ENCODE results near the gene CCDC183. TPM values are rescaled to one million over a fixed set of nuclear protein-coding genes. Genes with fewer than 3 reads are reported as not detected.
"Not testable (repeated sequence)": the region's sequence is repeated elsewhere in the genome, so short reads cannot be mapped to it uniquely, and the experiment has no call there.

CCDC183 gene
- total and polyA plus RNA-seq, 10 of the 15 experiments (the other 5 are each of a cell fraction or from before 2014, with no cell fraction given) = 0.04 to 1.2 (median 0.55) TPM; not detected in 5

DNA sequence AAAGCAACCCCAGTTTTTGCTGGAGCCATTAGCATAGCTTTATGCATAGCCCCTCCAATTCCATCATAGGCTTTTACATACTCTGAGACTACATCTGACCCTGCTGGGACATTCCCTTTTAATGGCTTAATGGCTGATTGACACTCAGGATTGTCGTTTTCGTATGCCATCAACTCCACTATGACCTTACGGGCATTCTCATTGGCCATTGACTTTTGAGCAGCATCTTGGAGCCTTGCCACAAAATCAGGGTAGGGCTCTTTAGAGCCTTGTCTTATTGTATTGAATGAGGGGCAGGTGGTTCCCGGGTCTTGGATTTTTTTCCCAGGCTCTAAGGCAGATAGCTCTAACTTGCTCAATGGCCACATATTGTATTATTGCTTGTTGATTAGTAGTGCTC lies 9.2 kb upstream of the CCDC183 start:
- not testable (repeated sequence) for ATAC-seq, FAIRE-seq
- RAD21 ChIA-PET (ENCODE audit: unreplicated experiment) = interaction anchor here (0.6 to 4.1 kb wide), 3 partner anchors 19 to 248 kb away, joined by 3 to 28 read pairs (median 6); no protein-coding TSS in a partner anchor

DNA sequence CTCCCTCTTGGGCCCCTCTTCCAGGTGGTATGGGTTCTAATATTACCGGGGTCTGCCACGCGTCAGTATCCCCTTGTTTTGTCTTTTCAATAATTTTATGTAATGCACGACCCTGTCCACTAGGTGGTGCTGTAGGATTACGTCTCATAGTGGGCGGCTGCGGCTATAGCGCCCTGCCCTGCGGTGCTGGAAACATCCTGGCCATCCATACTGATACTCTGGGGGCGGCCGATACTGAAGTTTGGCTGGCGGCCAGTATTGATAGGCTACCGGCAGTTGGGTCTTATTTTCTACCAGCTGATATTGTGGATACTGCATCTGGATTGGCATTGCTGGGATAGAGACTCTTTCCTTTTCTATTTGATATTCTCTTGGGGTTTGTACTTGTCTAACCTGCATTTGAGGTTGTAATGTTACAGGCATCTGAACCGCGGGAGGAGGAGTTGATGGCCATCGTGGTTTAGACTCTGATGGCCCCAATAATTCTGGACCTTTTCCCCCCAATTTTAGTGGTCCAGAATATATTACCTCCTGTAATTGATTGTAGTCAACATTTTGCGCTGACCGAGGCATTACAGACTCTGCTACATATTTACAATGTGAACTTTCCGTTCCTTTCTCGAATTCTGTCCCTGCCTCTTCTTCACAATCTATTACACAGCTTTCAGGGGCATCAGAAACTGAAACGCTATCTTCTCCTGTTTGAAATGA lies 8.3 kb upstream of the CCDC183 start:
- no peaks in the 10 kb centered on the region for H3K36me3 ChIP-seq (ENCODE audit: control insufficient read depth in 2 of 2, insufficient read depth in 2 of 2, low read length in 1 of 2)
- DNase-seq (ENCODE audit: low read depth, low spot score) (no peak), FAIRE-seq (no peak), ATAC-seq (peak; percentile 8; the same call in 2 of the 3 replicates)
- peaks cover 2% of the 10 kb centered on the region; the same call in 1 of the 2 replicates for H3K79me2 ChIP-seq (ENCODE audit: control insufficient read depth, insufficient read depth, low read length)
- peaks cover 10% of the 10 kb centered on the region for H3K4me1 ChIP-seq (ENCODE audit: control insufficient read depth, insufficient read depth, low read length)
- H3K4me3 ChIP-seq = no peak overlapping the region
- ChIA-PET RAD21 (ENCODE audit: unreplicated experiment) (interaction anchor here (0.6 to 4.1 kb wide), 6 partner anchors 10 to 283 kb away, joined by 3 to 28 read pairs (median 5); partner anchors contain the start of gene SAPCD2), SMC1A (ENCODE audit: uncharacterized antibody, unreplicated experiment) (interaction anchor here (0.8 to 3.7 kb wide), 6 partner anchors 10 to 261 kb away, joined by 3 to 23 read pairs (median 4); no protein-coding TSS in a partner anchor), CTCF (interaction anchor here (1.0 to 13.1 kb wide), 18 partner anchors 9 to 449 kb away, joined by 3 to 163 read pairs (median 6); partner anchors contain the start of genes AJM1, FUT7 and PAXX), POLR2A (interaction anchor here (0.6 to 1.4 kb wide), 3 partner anchors 114 to 474 kb away, joined by 3 to 4 read pairs (median 3); no protein-coding TSS in a partner anchor)
- WGBS (ENCODE audit: insufficient coverage, insufficient replicate concordance, low lambda C conversion rate, missing lambda C conversion rate) = 12% methylated on average over 21 of the region's 21 CpGs
- no peak overlapping the region for H3K27ac ChIP-seq (ENCODE audit: control insufficient read depth, insufficient read depth)
- H4K20me1 ChIP-seq (ENCODE audit: control insufficient read depth, insufficient read depth) = peaks cover 2% of the 10 kb centered on the region; the same call in 1 of the 2 replicates
- H3K4me2 ChIP-seq (ENCODE audit: control insufficient read depth, insufficient read depth) = no peak overlapping the region
- intact Hi-C loops (cut with micrococcal nuclease; ENCODE audit: unreplicated experiment) = loop anchor here (1.0 to 5.0 kb wide), 3 partner anchors 247 to 449 kb away; no protein-coding TSS in a partner anchor
- H3K27me3 ChIP-seq (replicated peaks in 1 of 2; ENCODE audit: control insufficient read depth in 2 of 2, insufficient read depth in 2 of 2, low read length in 1 of 2) = no peaks in the 10 kb centered on the region
- no TSS peak for BruUV-seq (replicated peaks)
- in situ Hi-C loops (cut with MboI) = no loop called here
- no peaks in the 10 kb centered on the region for H3K9me3 ChIP-seq (replicated peaks; ENCODE audit: control insufficient read depth, insufficient read depth, low read length)
- H3K9ac ChIP-seq (ENCODE audit: control insufficient read depth, insufficient read depth, low read length) = no peak overlapping the region
- no peak overlapping the region for H2AFZ ChIP-seq (ENCODE audit: control insufficient read depth, low read depth, low read length)
- no peak for TF ChIP-seq NR2C1 (IDR thresholded peaks at IDR 0.05)
- TF ChIP-seq SMC3 (IDR thresholded peaks at IDR 0.05; ENCODE audit: borderline replicate concordance, low read length) = peak; percentile 63
- no peak for TF ChIP-seq HDAC6 (IDR thresholded peaks at IDR 0.05; ENCODE audit: unreplicated experiment)
- TF ChIP-seq, protein P1, sequence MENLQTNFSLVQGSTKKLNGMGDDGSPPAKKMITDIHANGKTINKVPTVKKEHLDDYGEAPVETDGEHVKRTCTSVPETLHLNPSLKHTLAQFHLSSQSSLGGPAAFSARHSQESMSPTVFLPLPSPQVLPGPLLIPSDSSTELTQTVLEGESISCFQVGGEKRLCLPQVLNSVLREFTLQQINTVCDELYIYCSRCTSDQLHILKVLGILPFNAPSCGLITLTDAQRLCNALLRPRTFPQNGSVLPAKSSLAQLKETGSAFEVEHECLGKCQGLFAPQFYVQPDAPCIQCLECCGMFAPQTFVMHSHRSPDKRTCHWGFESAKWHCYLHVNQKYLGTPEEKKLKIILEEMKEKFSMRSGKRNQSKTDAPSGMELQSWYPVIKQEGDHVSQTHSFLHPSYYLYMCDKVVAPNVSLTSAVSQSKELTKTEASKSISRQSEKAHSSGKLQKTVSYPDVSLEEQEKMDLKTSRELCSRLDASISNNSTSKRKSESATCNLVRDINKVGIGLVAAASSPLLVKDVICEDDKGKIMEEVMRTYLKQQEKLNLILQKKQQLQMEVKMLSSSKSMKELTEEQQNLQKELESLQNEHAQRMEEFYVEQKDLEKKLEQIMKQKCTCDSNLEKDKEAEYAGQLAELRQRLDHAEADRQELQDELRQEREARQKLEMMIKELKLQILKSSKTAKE (IDR thresholded peaks at IDR 0.05; ENCODE audit: low read depth, poor library complexity, severe bottlenecking) = peak; percentile 53
- TF ChIP-seq KLF5 (IDR thresholded peaks at IDR 0.05; ENCODE audit: partially characterized antibody) = no peak
- TF ChIP-seq, protein P2, sequence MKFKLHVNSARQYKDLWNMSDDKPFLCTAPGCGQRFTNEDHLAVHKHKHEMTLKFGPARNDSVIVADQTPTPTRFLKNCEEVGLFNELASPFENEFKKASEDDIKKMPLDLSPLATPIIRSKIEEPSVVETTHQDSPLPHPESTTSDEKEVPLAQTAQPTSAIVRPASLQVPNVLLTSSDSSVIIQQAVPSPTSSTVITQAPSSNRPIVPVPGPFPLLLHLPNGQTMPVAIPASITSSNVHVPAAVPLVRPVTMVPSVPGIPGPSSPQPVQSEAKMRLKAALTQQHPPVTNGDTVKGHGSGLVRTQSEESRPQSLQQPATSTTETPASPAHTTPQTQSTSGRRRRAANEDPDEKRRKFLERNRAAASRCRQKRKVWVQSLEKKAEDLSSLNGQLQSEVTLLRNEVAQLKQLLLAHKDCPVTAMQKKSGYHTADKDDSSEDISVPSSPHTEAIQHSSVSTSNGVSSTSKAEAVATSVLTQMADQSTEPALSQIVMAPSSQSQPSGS (IDR thresholded peaks at IDR 0.05; ENCODE audit: low read length) = no peak
- TF ChIP-seq PML (IDR thresholded peaks at IDR 0.05; ENCODE audit: low read length) = no peak

More for the DNA sequence above, 9.2 kb upstream of the CCDC183 start:
- H3K4me1 ChIP-seq (ENCODE audit: control insufficient read depth, insufficient read depth, low read length); H3K4me3 ChIP-seq; H3K9me3 ChIP-seq (replicated peaks; ENCODE audit: control insufficient read depth, insufficient read depth, low read length); H3K36me3 ChIP-seq (ENCODE audit: control insufficient read depth in 2 of 2, insufficient read depth in 2 of 2, low read length in 1 of 2); H3K79me2 ChIP-seq (ENCODE audit: control insufficient read depth, insufficient read depth, low read length); DNase-seq (ENCODE audit: low read depth, low spot score); H3K27ac ChIP-seq (ENCODE audit: control insufficient read depth, insufficient read depth); H4K20me1 ChIP-seq (ENCODE audit: control insufficient read depth, insufficient read depth); H3K27me3 ChIP-seq (replicated peaks in 1 of 2; ENCODE audit: control insufficient read depth in 2 of 2, insufficient read depth in 2 of 2, low read length in 1 of 2); H2AFZ ChIP-seq (ENCODE audit: control insufficient read depth, low read depth, low read length); in situ Hi-C loops (cut with MboI); H3K9ac ChIP-seq (ENCODE audit: control insufficient read depth, insufficient read depth, low read length); H3K4me2 ChIP-seq (ENCODE audit: control insufficient read depth, insufficient read depth); BruUV-seq (replicated peaks): not testable (repeated sequence)
- ChIA-PET CTCF (interaction anchor here (1.0 to 13.1 kb wide), 13 partner anchors 9 to 450 kb away, joined by 3 to 163 read pairs (median 7); partner anchors contain the start of genes AJM1, PAXX and RNF208), SMC1A (ENCODE audit: uncharacterized antibody, unreplicated experiment) (interaction anchor here (1.1 to 3.7 kb wide), 4 partner anchors 9 to 261 kb away, joined by 3 to 23 read pairs (median 12); no protein-coding TSS in a partner anchor), POLR2A (interaction anchor here (0.6 to 1.5 kb wide), 2 partner anchors 29 to 474 kb away, joined by 3 to 4 read pairs; no protein-coding TSS in a partner anchor)
- 5% methylated on average over 4 of the region's 4 CpGs for WGBS (ENCODE audit: insufficient coverage, insufficient replicate concordance, low lambda C conversion rate, missing lambda C conversion rate)
- intact Hi-C loops (cut with micrococcal nuclease; ENCODE audit: unreplicated experiment) = loop anchor here (1.0 to 5.0 kb wide), 3 partner anchors 248 to 450 kb away; no protein-coding TSS in a partner anchor
- TF ChIP-seq, protein P3, sequence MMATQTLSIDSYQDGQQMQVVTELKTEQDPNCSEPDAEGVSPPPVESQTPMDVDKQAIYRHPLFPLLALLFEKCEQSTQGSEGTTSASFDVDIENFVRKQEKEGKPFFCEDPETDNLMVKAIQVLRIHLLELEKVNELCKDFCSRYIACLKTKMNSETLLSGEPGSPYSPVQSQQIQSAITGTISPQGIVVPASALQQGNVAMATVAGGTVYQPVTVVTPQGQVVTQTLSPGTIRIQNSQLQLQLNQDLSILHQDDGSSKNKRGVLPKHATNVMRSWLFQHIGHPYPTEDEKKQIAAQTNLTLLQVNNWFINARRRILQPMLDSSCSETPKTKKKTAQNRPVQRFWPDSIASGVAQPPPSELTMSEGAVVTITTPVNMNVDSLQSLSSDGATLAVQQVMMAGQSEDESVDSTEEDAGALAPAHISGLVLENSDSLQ (IDR thresholded peaks at IDR 0.05) = peak; percentile 40; the same call in 1 of the 2 replicates
